GM18508 (cell line): ENCODE measurements around the gene WASHC4.
A peak's percentile ranks its signal among the peaks of the same experiment; 100 is the strongest.
"Not testable (repeated sequence)": the region's sequence is repeated elsewhere in the genome, so short reads cannot be mapped to it uniquely, and the experiment has no call there.

ENCODE experiments used
- ATAC-seq: cut with Tn5 transposase; IDR thresholded peaks from one replicate; pipeline ENCODE4 v1.9.1; 2021; ENCODE audit warnings: moderate number of reproducible peaks; ENCODE audit not compliant: insufficient read depth, unreplicated experiment

Gene WASHC4

DNA sequence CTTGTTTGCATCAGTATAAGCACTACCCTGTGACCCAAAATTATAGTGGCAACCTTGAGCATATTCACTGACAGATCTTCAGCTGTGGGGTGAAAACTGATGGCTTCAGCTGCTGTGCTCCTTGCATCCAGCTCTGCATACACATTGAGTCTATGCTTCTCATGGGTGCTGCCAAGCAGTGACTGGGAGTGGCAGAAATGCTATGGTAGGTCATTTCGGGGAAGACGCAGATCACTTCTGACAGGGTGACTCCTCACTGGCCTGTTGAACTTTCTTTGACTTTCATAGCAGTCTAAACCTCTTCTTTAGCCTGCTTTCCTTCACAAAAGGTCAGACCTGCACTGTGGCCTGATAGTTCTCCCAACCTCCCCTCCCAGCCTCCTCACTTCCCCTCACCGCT lies 17.7 kb upstream of the WASHC4 start:
- no peak for ATAC-seq

- no peak for ATAC-seq
These were observed 17.2 kb upstream of the WASHC4 start for GRCh38 chr12:105090361-105090760.

DNA sequence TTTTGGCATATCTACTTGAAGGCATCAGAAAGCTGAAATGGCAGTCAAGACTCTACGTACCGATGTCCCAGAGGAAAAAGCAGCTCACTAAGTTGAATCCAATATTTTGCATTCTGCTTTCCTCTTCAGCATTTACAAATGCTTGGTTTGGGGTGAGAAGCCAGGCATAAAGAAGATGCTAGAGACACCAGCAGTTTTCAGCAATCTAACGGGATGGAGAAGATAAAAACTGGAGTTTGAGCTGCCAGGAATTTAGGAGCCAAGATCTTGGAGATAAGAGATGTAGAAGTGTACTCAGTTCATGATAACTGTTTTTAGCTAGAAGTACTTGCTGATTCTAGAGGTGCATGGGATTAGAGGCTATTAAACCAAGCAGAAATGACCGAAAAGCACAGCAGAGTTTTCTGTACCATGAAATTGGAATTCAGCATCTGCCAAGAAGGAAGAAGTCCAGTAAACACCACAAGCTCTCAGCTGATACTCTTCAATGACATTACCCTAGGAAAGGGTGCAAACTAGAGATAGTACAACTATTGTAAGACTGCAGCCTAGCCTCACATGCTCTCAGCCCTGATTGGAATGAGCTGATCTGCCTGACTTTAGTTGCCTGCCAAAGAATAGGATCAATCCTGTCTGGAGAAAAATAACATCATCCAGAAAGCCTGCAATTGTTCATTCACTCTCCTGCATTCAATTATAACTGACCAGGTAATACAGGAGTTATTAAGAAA lies 15.9 kb upstream of the WASHC4 start:
- ATAC-seq, result no peak

- ATAC-seq, result no peak
These were observed 15.2 kb upstream of the WASHC4 start for GRCh38 chr12:105092336-105092735.

DNA sequence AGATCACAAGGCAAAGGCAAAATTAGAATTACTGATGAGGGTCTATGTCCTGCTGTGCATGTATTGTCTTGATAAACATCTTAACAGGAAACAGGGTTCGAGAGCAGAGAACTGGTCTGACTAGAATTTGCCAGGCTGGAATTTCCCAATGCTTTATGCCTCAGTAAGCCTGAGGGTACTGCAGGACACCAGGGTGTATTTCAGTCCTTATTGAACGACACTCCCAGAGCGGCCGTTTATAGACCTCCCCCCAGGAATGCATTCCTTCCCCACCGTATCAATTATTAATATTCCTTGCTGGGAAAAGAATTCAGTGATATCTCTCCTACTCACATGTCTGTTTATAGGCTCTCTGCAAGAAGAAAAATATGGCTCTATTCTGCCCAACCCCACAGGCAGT lies 12.2 kb upstream of the WASHC4 start:
- not testable (repeated sequence) for ATAC-seq

DNA sequence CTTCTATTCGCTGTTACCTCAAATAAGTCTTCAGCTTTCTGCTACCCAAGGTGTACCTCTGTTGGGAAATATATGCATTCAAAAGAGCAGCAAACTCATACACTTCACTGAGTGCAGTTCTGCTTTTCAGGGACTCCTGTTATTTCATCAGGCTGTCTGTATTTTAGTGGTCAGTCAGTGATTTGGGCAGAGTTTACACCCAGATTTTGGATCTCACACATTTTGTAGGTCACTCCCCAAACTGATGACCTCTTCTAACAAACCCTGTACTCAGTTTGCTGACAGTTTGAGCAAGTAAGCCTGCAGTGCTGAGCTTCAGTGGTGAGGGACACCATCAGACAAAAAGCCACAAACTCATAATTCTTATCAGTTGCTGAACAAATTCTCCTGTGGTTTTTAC lies 8.2 kb upstream of the WASHC4 start:
- no peak for ATAC-seq

- ATAC-seq, result no peak
These were observed 7.1 kb upstream of the WASHC4 start for GRCh38 chr12:105100207-105100985.

DNA sequence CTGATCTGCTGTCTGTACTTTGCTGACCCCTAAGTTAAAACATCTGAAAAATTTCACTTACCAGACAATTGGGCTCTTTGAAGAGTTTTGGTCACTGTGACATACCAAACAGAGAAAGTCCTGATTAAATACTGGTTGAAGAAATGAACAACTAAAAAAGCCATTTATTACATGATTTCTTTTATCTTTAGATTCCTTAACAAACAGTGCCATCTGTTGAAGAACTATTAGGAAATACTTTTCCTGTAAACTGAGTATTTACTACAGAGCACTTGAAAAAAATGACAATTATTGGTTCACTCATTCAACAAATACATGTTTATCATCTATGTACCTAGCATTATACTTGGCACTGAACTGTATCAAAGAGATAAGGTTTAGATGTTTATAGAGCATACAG lies 6.5 kb upstream of the WASHC4 start:
- no peak for ATAC-seq

DNA sequence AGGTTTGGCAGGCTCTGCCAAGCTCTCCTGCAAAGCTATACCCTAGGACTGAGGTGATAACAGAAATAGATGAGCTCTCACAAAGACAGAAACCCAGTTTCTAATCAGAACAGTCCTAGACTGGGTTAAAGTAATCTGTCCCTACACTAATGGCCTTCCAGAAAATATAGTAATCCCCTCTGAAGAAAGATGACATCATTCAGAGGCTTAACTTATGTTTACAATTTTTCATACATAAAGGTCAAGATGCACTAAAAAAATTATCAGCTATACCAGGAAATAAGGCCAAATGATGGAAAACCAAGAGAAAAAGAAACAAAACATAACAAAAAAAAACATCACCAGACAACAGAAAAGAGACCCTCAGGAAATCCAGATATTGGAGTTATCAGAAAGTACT lies 4.9 kb upstream of the WASHC4 start:
- no peak for ATAC-seq

DNA sequence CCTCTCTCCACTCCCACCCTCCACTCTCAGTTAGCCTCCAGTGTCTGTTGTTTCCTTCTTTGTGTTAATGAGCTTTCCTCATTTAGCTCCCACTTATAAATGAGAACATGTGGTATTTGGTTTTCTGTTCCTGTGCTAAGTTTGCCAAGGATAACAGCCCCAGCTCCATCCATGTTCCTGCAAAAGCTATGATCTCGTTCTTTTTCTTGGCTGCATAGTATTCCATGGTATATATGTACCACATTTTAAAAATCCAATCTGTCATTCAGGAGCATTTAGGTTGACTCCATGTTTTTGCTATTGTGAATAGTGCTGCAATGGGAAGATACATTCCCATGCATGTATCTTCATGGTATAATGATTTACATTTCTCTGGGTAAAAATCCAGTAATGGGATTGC lies 2.8 kb upstream of the WASHC4 start:
- no peak for ATAC-seq

DNA sequence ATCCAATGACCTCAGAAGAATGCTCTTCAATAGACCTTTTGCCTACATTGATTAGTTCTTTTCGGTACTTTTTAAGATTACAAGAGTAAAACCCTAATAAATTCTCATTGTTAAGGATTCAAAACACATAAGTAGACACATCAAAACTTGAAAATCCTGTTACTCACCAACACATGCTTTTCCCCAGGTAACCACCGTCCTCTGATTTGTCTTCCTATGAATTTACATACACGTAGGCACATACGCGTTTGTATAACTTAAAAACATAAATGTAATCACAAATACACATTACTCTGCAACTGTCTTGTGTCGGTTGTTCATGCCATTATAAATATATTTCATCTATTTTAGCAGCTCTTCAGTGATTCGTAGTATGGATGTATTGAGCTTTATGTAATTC lies 910 bp upstream of the WASHC4 start:
- no peak for ATAC-seq

DNA sequence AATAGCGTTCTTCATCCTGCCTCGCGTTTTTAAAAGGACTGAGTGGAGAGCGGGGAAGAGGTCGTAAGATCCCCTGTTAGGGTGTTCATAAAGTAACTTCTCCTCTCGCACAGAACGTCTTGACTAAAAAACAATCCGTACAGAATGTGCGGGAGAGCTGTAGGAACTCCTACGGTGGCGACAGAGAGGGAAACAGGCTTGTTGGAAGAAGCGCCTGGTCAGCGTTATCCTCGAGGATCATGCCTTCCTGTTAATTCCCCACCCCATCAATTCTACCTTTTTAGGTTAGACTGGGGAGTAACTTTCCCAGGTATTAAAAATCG lies 399 bp upstream of the WASHC4 start:
- peak; percentile 6 for ATAC-seq

- ATAC-seq, result no peak
These were observed 2.1 kb downstream of the WASHC4 start for GRCh38 chr12:105109465-105110212.

DNA sequence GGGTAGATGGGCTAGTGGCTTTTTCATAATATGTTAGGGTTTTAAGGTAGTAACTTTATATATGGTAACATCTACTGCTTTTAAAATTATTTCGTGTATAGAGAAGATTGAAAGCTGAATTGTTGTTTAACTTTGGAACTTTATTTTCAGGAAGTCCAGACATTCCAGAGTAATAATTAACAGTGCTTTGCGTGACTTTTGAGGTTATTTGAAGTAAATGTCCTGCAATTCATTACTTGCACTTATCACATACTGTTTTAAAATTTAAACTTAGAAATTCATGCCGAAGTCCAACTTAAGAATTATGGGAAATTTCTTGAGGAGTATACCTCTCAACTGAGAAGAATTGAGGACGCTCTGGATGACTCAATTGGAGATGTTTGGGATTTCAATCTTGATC lies 3.3 kb downstream of the WASHC4 start:
- no peak for ATAC-seq

GRCh38 chr12:105113094-105113493 lies 5.6 kb downstream of the WASHC4 start:
- no peak for ATAC-seq

DNA sequence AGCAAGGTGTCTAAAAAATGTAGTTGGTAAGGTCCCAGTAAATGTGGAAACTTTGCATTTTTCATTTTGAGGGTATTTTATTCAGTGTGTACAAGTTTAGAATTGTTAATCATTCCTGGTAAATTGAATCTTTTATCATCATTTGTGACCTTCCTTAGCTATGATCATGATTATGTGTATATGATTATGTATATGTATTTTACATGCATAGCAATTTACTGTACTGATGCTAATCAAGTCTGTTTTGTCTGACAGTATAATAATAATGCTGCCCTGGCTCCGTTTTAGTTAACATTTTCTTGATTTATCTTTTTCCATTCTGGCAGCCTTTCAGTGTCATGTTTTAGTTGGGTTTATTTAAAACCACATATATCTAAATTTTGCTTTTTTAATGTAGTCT lies 9.4 kb downstream of the WASHC4 start:
- ATAC-seq, result no peak

- no peak for ATAC-seq
These were observed 13.0 kb downstream of the WASHC4 start for GRCh38 chr12:105120551-105120950.

- no peak for ATAC-seq
These were observed 30.7 kb downstream of the WASHC4 start for GRCh38 chr12:105138248-105138647.

GRCh38 chr12:105141320-105141922 lies 33.9 kb downstream of the WASHC4 start:
- ATAC-seq, result no peak

DNA sequence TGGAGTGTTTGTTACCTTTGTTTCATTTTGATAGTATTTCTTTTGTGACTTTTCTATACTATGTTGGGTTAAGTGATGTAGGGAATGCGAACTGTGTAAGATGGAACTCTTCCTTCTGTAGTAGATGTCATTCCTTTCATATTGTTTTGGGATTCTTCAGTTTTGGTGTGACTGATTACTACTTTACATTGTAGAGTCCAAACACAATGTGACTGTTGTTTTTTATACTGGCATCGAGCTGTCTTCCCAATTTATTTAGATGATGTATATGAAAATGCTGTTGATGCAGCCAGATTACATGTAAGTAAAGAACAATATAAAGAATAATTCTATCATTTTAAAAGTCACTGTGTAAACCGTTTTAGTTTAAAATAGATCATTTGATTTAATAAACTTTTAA lies 34.7 kb downstream of the WASHC4 start:
- no peak for ATAC-seq

DNA sequence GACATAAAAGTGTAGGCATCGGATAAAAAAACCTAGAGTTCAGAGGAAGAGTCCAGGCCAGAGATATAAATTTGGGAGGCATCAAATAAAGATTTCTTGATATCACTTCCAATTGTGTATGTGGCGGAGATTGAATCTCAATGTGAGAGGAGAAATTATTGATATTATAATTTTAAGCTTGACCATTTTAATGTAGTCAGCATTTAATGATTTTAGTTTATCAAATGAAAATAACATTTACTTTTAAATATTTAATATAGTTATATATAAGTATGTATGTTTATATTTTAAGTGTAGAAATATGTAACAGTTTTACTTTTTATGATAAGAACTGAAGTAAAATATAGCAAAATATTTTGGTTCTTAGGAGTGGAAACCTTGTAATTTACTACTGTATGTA lies 48.7 kb downstream of the WASHC4 start:
- no peak for ATAC-seq
